ENCODE measurements around the gene CYP27C1.

The CYP27C1 gene

GRCh38 chr2:127145280-127145895 is 74.7 kb downstream of the CYP27C1 start:
- Histone ChIP-seq H3K4me1 (ENCODE audit: insufficient read depth, low read length, severe bottlenecking) (no peaks in the 10 kb centered on the region), H3F3A (ENCODE audit: insufficient read depth, low read length) (no peaks in the 10 kb centered on the region), H3K79me2 (ENCODE audit: insufficient read depth, low read length) (no peaks in the 10 kb centered on the region), H3K4me3 (ENCODE audit: low read depth, low read length, poor library complexity, severe bottlenecking) (no peak overlapping the region), H2AFZ (ENCODE audit: low read length) (no peak overlapping the region), H3K27me3 (ENCODE audit: insufficient read depth, low read length) (no peaks in the 10 kb centered on the region), H3K27ac (ENCODE audit: low read depth, low read length, poor library complexity, severe bottlenecking) (no peak overlapping the region), H3K9me3 (ENCODE audit: low read length) (no peaks in the 10 kb centered on the region), H3K4me2 (ENCODE audit: low read length) (no peak overlapping the region), H3K9me2 (ENCODE audit: low read depth, low read length) (no peaks in the 10 kb centered on the region; the same call in 1 of the 2 replicates), H4K20me1 (ENCODE audit: insufficient read depth, low read length) (no peaks in the 10 kb centered on the region), H3K36me3 (ENCODE audit: insufficient read depth, low read length) (no peaks in the 10 kb centered on the region), H3K9ac (ENCODE audit: low read length) (no peak overlapping the region)
- TF ChIP-seq EZH2 (IDR thresholded peaks at IDR 0.05; ENCODE audit: borderline replicate concordance, low read length) (no peak), CTCF (IDR thresholded peaks at IDR 0.05; ENCODE audit: low read length) (no peak)

GRCh38 chr2:127143841-127144782 is 76.0 kb downstream of the CYP27C1 start:
- Histone ChIP-seq H3K4me2 (ENCODE audit: low read length) (no peak overlapping the region), H2AFZ (ENCODE audit: low read length) (no peak overlapping the region)

More at GRCh38 chr2:127143841-127144782, 76.0 kb downstream of the CYP27C1 start:
- Histone ChIP-seq H3K4me1 (ENCODE audit: insufficient read depth, low read length, severe bottlenecking) (no peaks in the 10 kb centered on the region), H3K27ac (ENCODE audit: low read depth, low read length, poor library complexity, severe bottlenecking) (no peak overlapping the region), H3F3A (ENCODE audit: insufficient read depth, low read length) (no peaks in the 10 kb centered on the region), H3K4me3 (ENCODE audit: low read depth, low read length, poor library complexity, severe bottlenecking) (no peak overlapping the region), H3K27me3 (ENCODE audit: insufficient read depth, low read length) (no peaks in the 10 kb centered on the region; the same call in 1 of the 2 replicates), H3K79me2 (ENCODE audit: insufficient read depth, low read length) (no peaks in the 10 kb centered on the region), H3K36me3 (ENCODE audit: insufficient read depth, low read length) (no peaks in the 10 kb centered on the region), H3K9me2 (ENCODE audit: low read depth, low read length) (no peaks in the 10 kb centered on the region; the same call in 1 of the 2 replicates), H3K9me3 (ENCODE audit: low read length) (peaks cover 2% of the 10 kb centered on the region; the same call in 1 of the 2 replicates), H4K20me1 (ENCODE audit: insufficient read depth, low read length) (no peaks in the 10 kb centered on the region), H3K9ac (ENCODE audit: low read length) (no peak overlapping the region)
- TF ChIP-seq EZH2 (IDR thresholded peaks at IDR 0.05; ENCODE audit: borderline replicate concordance, low read length) (no peak), CTCF (IDR thresholded peaks at IDR 0.05; ENCODE audit: low read length) (no peak)

All from OCI-LY1 (cell line).